Measurements from ENCODE around the gene DAG1. TPM values are rescaled to one million over a fixed set of nuclear protein-coding genes. Genes with fewer than 3 reads are reported as not detected.

The DAG1 gene
- total RNA-seq, 5 donors from 2014 or later (not counting 1 experiment from before 2014, with no cell fraction given): 16.5 to 19.4 (median 18.1) TPM

- peaks cover 0 to 2% (median 0%) of the 10 kb centered on the region in 3 donors for H3K4me1 Mint-ChIP-seq
- H3K4me3 Mint-ChIP-seq: no peak overlapping the region
- Histone ChIP-seq H3K36me3 (ENCODE audit: control insufficient read depth in 2 of 2, extremely low read depth in 1 of 2, insufficient read depth in 1 of 2, low read length in 1 of 2) (peaks cover 18 to 32% of the 10 kb centered on the region in 2 donors), H3K27me3 (replicated peaks in 1 of 2; ENCODE audit: control insufficient read depth in 2 of 2, extremely low read depth in 1 of 2, insufficient read depth in 2 of 2, low read length in 1 of 2) (no peaks in the 10 kb centered on the region), H3K27ac (ENCODE audit: low read length) (no peak overlapping the region), H3K9me3 (no peaks in the 10 kb centered on the region), H3K4me3 (ENCODE audit: control insufficient read depth in 1 of 2, extremely low read depth in 1 of 2, low read length in 1 of 2) (no peak overlapping the region), H3K4me1 (ENCODE audit: control insufficient read depth in 1 of 2, extremely low read depth in 1 of 2, insufficient read depth in 2 of 2, low read length in 2 of 2) (peaks cover 0 to 4% of the 10 kb centered on the region in 2 experiments)
- DNase-seq (no peak), ATAC-seq (replicated peaks in 1 of 4) (no peak)
- H3K27me3 Mint-ChIP-seq: no peaks in the 10 kb centered on the region
- H3K9me3 Mint-ChIP-seq: no peaks in the 10 kb centered on the region
- ChIA-PET POLR2A (no interaction called here), CTCF (interaction anchor here in 1 of 2 donors (0.6 kb wide), 2 partner anchors 386 to 387 kb away, joined by 3 to 8 read pairs; no protein-coding TSS in a partner anchor)
- 92% methylated on average over 10 of the region's 14 CpGs for WGBS (ENCODE audit: insufficient coverage)
- H3K27ac Mint-ChIP-seq: no peak overlapping the region
- peaks cover 22% of the 10 kb centered on the region for H3K36me3 Mint-ChIP-seq
Observed at GRCh38 chr3:49534581-49535441, 64.7 kb downstream of the DAG1 start.

DNA sequence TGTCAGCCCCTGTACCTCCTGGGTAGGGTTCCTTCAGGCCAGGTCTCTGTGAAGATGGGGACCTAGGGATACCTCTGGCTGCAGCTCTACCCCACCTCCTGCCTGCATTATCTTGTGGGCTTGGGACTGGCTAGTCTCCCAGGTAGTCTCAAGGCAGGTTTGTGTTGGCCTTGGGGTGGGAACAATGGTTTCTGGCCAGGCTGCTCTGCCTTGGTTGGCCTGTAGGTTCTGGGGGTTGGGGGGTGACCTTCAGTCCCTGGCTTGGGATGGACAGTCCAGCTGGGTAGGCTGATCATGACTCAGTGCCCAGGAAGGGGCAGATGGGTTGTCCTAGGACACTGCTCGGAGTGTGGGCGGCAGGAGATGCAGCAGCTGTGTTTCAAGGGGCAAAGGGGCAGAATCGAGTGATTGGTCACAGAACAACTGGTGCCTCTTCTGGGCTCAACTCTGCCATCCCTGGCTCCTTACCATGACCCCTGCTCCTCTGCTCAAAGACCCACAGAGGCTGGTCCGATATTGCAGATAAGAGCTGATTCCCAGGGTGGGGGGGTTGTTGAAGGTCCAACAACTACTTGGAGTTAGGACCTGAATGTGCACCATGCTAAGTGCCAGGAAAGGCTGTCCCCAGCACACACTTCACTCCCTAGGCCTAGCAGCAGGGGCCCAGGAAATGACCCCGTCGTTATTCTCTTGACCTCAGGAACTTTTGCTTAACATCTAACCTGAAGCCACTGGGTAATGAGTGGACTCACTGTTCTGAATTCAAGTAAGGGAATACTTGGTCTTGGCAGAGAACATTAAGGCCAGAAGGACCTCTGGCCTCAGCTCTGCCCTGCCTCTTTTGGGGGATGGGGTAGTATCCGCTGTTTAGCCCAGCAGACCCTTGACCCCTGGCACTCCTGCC is 66.2 kb downstream of the DAG1 start:
- POLR2A ChIA-PET: no interaction called here
- H3K27ac ChIP-seq (ENCODE audit: low read length): no peak overlapping the region
- no peaks in the 10 kb centered on the region for H3K9me3 ChIP-seq
- ATAC-seq (replicated peaks in 1 of 4) (no peak), DNase-seq (no peak)
- peaks cover 0 to 12% of the 10 kb centered on the region in 2 experiments for H3K4me1 ChIP-seq (ENCODE audit: control insufficient read depth in 1 of 2, extremely low read depth in 1 of 2, insufficient read depth in 2 of 2, low read length in 2 of 2)
- H3K4me3 ChIP-seq (ENCODE audit: control insufficient read depth in 1 of 2, extremely low read depth in 1 of 2, low read length in 1 of 2): no peak overlapping the region
- Mint-ChIP-seq H3K27me3 (no peaks in the 10 kb centered on the region), H3K4me1 (peaks cover 3 to 8% (median 5%) of the 10 kb centered on the region in 3 donors), H3K27ac (no peak overlapping the region), H3K4me3 (no peak overlapping the region), H3K36me3 (peaks cover 12% of the 10 kb centered on the region), H3K9me3 (no peaks in the 10 kb centered on the region)
- CTCF ChIA-PET: interaction anchor here (0.6 to 2.1 kb wide), 4 partner anchors 135 to 469 kb away, joined by 3 to 14 read pairs (median 9); no protein-coding TSS in a partner anchor
- H3K36me3 ChIP-seq (ENCODE audit: control insufficient read depth in 2 of 2, extremely low read depth in 1 of 2, insufficient read depth in 1 of 2, low read length in 1 of 2): peaks cover 16 to 23% of the 10 kb centered on the region in 2 donors
- 96% methylated on average over 3 of the region's 7 CpGs for WGBS (ENCODE audit: insufficient coverage)
- H3K27me3 ChIP-seq (replicated peaks in 1 of 2; ENCODE audit: control insufficient read depth in 2 of 2, extremely low read depth in 1 of 2, insufficient read depth in 2 of 2, low read length in 1 of 2): peaks cover 0 to 2% of the 10 kb centered on the region in 2 experiments

DNA sequence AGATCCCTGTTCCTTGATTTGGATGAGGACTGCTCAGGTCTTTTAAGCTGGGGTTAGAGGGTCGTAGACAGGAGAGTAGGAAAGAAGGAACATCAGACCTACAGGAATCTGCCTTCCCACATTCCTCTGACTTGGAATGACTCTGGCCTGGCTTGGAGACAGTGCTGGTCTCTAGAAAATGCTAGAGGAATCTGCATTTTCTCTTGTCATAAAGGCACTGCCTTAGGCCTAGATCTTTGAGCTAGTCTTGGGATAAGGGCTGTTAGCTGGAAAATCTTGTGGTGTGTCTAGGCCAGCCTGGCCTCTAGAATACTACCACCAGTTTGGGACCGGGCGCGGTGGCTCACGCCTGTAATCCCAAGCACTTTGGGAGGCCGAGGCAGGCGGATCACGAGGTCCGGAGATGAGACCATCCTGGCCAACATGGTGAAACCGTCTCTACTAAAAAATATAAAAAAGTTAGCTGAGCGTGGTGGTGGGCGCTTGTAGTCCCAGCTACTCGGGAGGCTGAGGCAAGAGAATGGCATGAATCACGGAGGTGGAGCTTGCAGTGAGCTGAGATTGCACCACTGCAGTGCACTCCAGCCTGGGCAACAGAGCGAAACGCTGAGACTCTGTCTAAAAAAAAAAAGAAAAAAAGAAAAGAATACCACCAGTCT is 66.9 kb downstream of the DAG1 start:
- H3K9me3 ChIP-seq: no peaks in the 10 kb centered on the region
- H3K4me3 ChIP-seq (ENCODE audit: control insufficient read depth in 1 of 2, extremely low read depth in 1 of 2, low read length in 1 of 2): no peak overlapping the region
- POLR2A ChIA-PET: interaction anchor here in 1 of 2 donors (0.6 kb wide), 1 partner anchor 176 kb away, joined by 3 read pairs; no protein-coding TSS in a partner anchor
- H3K27me3 Mint-ChIP-seq: no peaks in the 10 kb centered on the region
- H3K27ac Mint-ChIP-seq: no peak overlapping the region
- no peak overlapping the region for H3K27ac ChIP-seq (ENCODE audit: low read length)
- DNase-seq: no peak
- peaks cover 3 to 8% (median 5%) of the 10 kb centered on the region in 3 donors for H3K4me1 Mint-ChIP-seq
- H3K4me3 Mint-ChIP-seq: no peak overlapping the region
- peaks cover 0 to 2% of the 10 kb centered on the region in 2 experiments for H3K27me3 ChIP-seq (replicated peaks in 1 of 2; ENCODE audit: control insufficient read depth in 2 of 2, extremely low read depth in 1 of 2, insufficient read depth in 2 of 2, low read length in 1 of 2)
- ATAC-seq (replicated peaks in 1 of 4): no peak
- H3K9me3 Mint-ChIP-seq: no peaks in the 10 kb centered on the region
- 94% methylated on average over 13 of the region's 16 CpGs for WGBS (ENCODE audit: insufficient coverage)
- H3K36me3 Mint-ChIP-seq: peaks cover 4% of the 10 kb centered on the region
- CTCF ChIA-PET: interaction anchor here (0.5 to 2.1 kb wide), 5 partner anchors 9 to 468 kb away, joined by 3 to 14 read pairs (median 6); no protein-coding TSS in a partner anchor
- H3K4me1 ChIP-seq (ENCODE audit: control insufficient read depth in 1 of 2, extremely low read depth in 1 of 2, insufficient read depth in 2 of 2, low read length in 2 of 2): peaks cover 0 to 12% of the 10 kb centered on the region in 2 experiments
- peaks cover 9 to 15% of the 10 kb centered on the region in 2 donors for H3K36me3 ChIP-seq (ENCODE audit: control insufficient read depth in 2 of 2, extremely low read depth in 1 of 2, insufficient read depth in 1 of 2, low read length in 1 of 2)

GRCh38 chr3:49539659-49540560 is 69.8 kb downstream of the DAG1 start:
- Mint-ChIP-seq H3K27ac (peak overlapping the region; percentile 46 to 73), H3K9me3 (no peaks in the 10 kb centered on the region), H3K27me3 (peaks cover 2 to 8% of the 10 kb centered on the region in 2 donors), H3K36me3 (no peaks in the 10 kb centered on the region), H3K4me3 (peak overlapping the region; percentile 74 to 78 (median 76)), H3K4me1 (peaks cover 3 to 8% (median 5%) of the 10 kb centered on the region in 3 donors)
- ChIA-PET CTCF (interaction anchor here (0.5 to 2.9 kb wide), 18 partner anchors 9 to 701 kb away, joined by 3 to 66 read pairs (median 4); partner anchors contain the start of genes BSN (in 1 of the 2), GMPPB (in 1 of the 2) and MON1A (in 1 of the 2)), POLR2A (interaction anchor here in 1 of 2 donors (1.3 kb wide), 1 partner anchor 133 kb away, joined by 3 read pairs; no protein-coding TSS in a partner anchor)
- Histone ChIP-seq H3K9me3 (no peaks in the 10 kb centered on the region), H3K27ac (ENCODE audit: low read length) (no peak overlapping the region), H3K36me3 (ENCODE audit: control insufficient read depth in 2 of 2, extremely low read depth in 1 of 2, insufficient read depth in 1 of 2, low read length in 1 of 2) (no peaks in the 10 kb centered on the region), H3K27me3 (replicated peaks in 1 of 2; ENCODE audit: control insufficient read depth in 2 of 2, extremely low read depth in 1 of 2, insufficient read depth in 2 of 2, low read length in 1 of 2) (peaks cover 0 to 5% of the 10 kb centered on the region in 2 experiments), H3K4me1 (ENCODE audit: control insufficient read depth in 1 of 2, extremely low read depth in 1 of 2, insufficient read depth in 2 of 2, low read length in 2 of 2) (peaks cover 0 to 12% of the 10 kb centered on the region in 2 experiments), H3K4me3 (ENCODE audit: control insufficient read depth in 1 of 2, extremely low read depth in 1 of 2, low read length in 1 of 2) (peak overlapping the region; percentile 53 to 68)
- peak; percentile 62 to 96 (median 87) for DNase-seq
- peak; percentile 91 to 97 (median 94) for ATAC-seq (replicated peaks in 1 of 4)
- under 1% methylated on average over 60 of the region's 63 CpGs for WGBS (ENCODE audit: insufficient coverage)

- Histone ChIP-seq H3K9me3 (no peaks in the 10 kb centered on the region), H3K4me3 (ENCODE audit: control insufficient read depth in 1 of 2, extremely low read depth in 1 of 2, low read length in 1 of 2) (no peak overlapping the region), H3K36me3 (ENCODE audit: control insufficient read depth in 2 of 2, extremely low read depth in 1 of 2, insufficient read depth in 1 of 2, low read length in 1 of 2) (no peaks in the 10 kb centered on the region), H3K27me3 (replicated peaks in 1 of 2; ENCODE audit: control insufficient read depth in 2 of 2, extremely low read depth in 1 of 2, insufficient read depth in 2 of 2, low read length in 1 of 2) (peaks cover 13 to 68% of the 10 kb centered on the region in 2 experiments), H3K27ac (ENCODE audit: low read length) (no peak overlapping the region), H3K4me1 (ENCODE audit: control insufficient read depth in 1 of 2, extremely low read depth in 1 of 2, insufficient read depth in 2 of 2, low read length in 2 of 2) (peaks cover 9 to 26% of the 10 kb centered on the region in 2 experiments)
- no peak for ATAC-seq (replicated peaks in 1 of 4)
- CTCF ChIA-PET: no interaction called here
- H3K9me3 Mint-ChIP-seq: no peaks in the 10 kb centered on the region
- peaks cover 25 to 55% of the 10 kb centered on the region in 2 donors for H3K27me3 Mint-ChIP-seq
- no peaks in the 10 kb centered on the region for H3K36me3 Mint-ChIP-seq
- H3K27ac Mint-ChIP-seq: no peak overlapping the region
- H3K4me1 Mint-ChIP-seq: peaks cover 17 to 29% (median 18%) of the 10 kb centered on the region in 3 donors
- POLR2A ChIA-PET: no interaction called here
- H3K4me3 Mint-ChIP-seq: peak overlapping the region in 1 of 3 donors; percentile 6
- no peak for DNase-seq
Observed at GRCh38 chr3:49552087-49552486, 82.0 kb downstream of the DAG1 start.
